Stimulated activated CD4-positive, alpha-beta T cell treated with anti-CD3 and anti-CD28 coated beads, Interleukin-1b, Interleukin-23, amount 100 ng/mL, for 24 hours (primary cell): ENCODE measurements around the gene SNAPC4.
A peak's percentile ranks its signal among the peaks of the same experiment; 100 is the strongest.

Source experiments
- DNase-seq, 4 experiments: peaks; one replicate each; pipeline ENCODE4 v3.0.0-alpha.2; 2020; ENCODE audit warnings: low read depth in 4 of 4, low spot score in 1 of 4

The SNAPC4 gene

GRCh38 chr9:136372561-136373299 is 27.2 kb downstream of the SNAPC4 start:
- no peak for DNase-seq

- DNase-seq, result no peak
Measured at GRCh38 chr9:136372006-136372405, 28.0 kb downstream of the SNAPC4 start.

- DNase-seq, result no peak
Measured at GRCh38 chr9:136371533-136371880, 28.5 kb downstream of the SNAPC4 start.

GRCh38 chr9:136370687-136371532 is 29.1 kb downstream of the SNAPC4 start:
- DNase-seq, result no peak

GRCh38 chr9:136370037-136370436 is 29.9 kb downstream of the SNAPC4 start:
- no peak for DNase-seq

GRCh38 chr9:136368190-136368589 is 31.8 kb downstream of the SNAPC4 start:
- DNase-seq, result no peak

- no peak for DNase-seq
Measured at GRCh38 chr9:136367296-136368145, 32.4 kb downstream of the SNAPC4 start.

GRCh38 chr9:136366826-136367225 is 33.1 kb downstream of the SNAPC4 start:
- no peak for DNase-seq

GRCh38 chr9:136365775-136366222 is 34.2 kb downstream of the SNAPC4 start:
- DNase-seq, result no peak

GRCh38 chr9:136364942-136365774 is 34.8 kb downstream of the SNAPC4 start:
- DNase-seq, result no peak

- no peak for DNase-seq
Measured at GRCh38 chr9:136363949-136364748, 35.8 kb downstream of the SNAPC4 start.

GRCh38 chr9:136363106-136363948 is 36.6 kb downstream of the SNAPC4 start, which contains the start of gene DNLZ:
Gene DNLZ (minus strand): TSS chr9:136363744. CDS start chr9:136363714, 30 bp downstream.
- peak; percentile 88 to 98 (median 96) for DNase-seq

GRCh38 chr9:136362450-136362784 is 37.6 kb downstream of the SNAPC4 start:
- no peak for DNase-seq

GRCh38 chr9:136361754-136362449 is 38.1 kb downstream of the SNAPC4 start:
- DNase-seq, result no peak

GRCh38 chr9:136361047-136361753 is 38.8 kb downstream of the SNAPC4 start:
- no peak for DNase-seq

GRCh38 chr9:136359774-136360718 is 39.9 kb downstream of the SNAPC4 start:
- DNase-seq, result no peak
